Activated T-cell treated with anti-CD3 and anti-CD28 coated beads for 24 hours (primary cell): ENCODE data around the gene ELAVL3.
"Not testable (repeated sequence)": the region's sequence is repeated elsewhere in the genome, so short reads cannot be mapped to it uniquely, and the experiment has no call there.

Source experiments
- DNase-seq: peaks from one replicate; pipeline ENCODE4 v3.0.0-alpha.2; 2020; ENCODE audit warnings: low read depth

Gene ELAVL3

DNA sequence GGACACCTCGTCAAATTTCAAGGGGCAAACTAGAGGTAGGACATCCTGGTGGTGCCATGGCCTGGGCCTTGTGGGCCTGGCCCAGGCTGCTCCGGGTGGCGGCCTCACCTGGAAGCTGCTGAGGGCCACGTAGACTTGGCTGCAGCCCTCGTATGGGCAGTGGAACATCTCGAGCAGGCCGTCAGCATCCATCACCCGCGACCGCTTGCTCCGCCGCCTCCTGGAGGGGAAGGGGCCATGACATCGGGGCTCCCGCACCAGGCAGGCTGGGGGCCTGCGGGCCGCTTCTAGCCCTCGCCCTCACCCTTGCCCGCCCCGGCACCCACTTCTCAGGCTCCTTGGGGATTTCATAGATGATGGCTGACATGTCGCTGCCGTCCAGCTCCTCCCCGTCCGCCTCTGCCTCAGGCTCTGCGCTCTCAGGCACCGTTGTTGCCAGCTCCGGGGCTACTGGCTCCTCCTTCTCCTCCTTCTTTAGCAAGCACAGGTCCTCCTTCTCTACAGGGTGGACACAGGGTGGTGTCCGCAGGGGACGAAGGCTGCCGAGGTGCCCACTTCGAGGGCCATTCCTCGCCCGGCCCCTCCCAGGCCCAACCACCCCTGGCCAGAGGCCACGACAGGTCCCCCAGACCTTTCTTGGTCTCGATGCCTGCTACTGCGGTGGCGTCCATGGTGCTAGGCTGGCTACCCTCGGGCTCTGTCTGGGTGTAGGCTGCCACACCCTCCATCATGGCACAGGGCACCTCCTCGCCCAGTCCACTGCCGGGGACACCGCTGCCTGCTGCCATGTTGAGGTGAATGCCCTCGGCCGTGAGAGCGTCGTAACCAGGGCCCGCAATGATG, 6.0 kb upstream of the ELAVL3 start:
- DNase-seq: no peak

DNA sequence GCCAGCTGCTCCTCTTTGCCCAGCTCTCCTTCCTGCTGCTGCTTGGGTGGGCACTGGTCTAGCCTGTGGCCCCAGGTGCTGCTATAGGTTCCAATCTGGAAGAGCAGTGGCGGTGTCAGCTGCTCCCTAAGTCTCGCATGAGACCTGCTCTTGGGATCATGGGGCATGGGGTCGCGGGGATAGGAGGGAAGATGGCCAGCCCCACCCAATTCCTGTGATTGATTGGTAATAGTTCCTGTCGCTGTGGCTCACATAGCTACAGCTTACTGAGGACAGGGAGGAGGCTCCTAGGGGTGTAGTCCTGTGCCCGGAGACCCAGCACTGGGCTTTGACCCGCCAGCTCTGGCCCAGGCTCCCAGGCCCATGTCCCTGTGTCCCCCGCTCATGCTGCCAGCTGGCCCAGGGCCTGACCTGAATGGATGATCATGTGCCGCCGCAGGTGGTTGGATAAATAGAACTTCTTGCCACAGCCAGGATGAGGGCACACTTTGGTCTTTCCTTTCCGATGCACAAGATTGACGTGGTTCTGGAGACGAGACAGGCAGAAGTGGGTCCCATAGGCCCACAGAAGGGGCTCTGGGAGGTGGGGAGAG, 4.5 kb upstream of the ELAVL3 start:
- DNase-seq: no peak

- DNase-seq: no peak
Measured at GRCh38 chr19:11483366-11484111, 2.7 kb upstream of the ELAVL3 start.

DNA sequence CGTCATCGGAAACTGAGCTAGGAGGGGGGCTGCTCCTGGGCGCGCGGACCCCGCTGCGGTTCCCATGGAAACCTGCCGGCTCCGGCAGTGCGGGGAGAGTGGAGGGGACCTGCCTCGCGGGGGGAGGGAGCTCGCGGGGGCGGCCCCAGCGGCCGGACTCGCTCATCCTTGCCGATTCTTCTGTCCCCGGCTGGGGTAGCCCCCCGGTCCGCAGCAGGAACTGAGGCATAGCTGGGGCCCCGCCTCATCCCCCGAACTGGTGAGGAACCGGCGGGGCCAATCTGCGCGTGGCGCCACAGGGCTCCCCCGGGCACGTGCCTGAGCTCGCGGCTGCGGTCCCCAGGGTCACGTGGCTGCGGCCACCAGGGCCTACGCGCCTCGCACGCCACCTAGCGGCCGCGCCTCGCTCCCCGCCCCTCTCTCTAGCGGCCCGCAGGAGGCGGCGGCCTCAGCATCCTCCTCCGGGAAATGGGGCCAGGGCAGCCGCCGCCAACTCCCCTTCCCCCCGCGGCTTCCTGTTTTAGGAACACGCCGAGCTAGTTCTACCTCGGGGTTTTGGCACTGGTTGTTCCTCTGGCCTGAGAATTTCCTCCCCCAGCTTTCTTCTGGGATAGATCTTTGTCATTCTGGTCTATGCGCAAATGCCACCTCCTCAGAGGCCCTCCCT, 1.7 kb upstream of the ELAVL3 start:
- peak; percentile 83 for DNase-seq

- DNase-seq: peak; percentile 76
Measured at GRCh38 chr19:11481534-11482383, 913 bp upstream of the ELAVL3 start.

- no peak for DNase-seq
Measured at GRCh38 chr19:11479898-11480714, 740 bp downstream of the ELAVL3 start.

DNA sequence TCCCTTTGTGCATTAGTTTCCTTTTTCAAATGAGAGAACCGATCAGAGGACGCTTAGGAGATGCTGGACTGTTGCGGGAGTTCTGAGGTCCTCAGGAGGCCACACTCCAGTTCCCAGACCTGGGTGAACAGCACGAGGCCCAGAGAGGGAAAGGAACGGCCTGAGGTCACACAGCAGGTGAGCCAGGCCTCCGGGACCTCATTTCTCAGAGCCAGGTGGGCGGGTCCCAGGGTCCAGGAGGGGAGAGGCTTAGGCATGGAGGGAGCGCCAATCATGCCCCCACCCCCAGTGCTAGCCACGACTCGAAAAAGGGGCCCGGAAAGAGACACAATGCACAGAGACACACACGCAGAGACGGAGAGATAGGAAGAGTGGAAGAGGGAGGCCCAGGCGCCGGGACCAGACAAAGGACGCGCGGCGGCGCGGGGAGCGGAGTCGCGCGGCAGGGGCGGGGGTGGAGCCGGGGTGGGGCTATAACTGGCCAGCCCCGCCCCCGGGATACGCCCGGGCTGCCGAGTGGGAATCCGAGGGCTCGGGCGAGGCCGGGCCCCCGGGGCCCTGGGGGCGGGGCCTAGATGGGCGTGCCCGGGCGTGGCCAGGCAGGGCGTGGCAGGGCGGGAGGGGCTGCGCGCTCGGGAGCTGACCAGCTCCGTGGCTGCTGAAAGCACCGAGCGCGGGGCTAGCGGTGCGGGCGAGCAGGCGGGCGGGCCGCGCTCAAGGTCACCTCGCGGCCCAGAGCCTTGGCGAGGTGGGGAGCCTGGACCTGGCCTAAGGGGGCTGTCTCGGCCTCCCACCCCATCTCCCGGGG, 1.6 kb downstream of the ELAVL3 start:
- DNase-seq: no peak

GRCh38 chr19:11478167-11479089, 2.4 kb downstream of the ELAVL3 start:
- no peak for DNase-seq

DNA sequence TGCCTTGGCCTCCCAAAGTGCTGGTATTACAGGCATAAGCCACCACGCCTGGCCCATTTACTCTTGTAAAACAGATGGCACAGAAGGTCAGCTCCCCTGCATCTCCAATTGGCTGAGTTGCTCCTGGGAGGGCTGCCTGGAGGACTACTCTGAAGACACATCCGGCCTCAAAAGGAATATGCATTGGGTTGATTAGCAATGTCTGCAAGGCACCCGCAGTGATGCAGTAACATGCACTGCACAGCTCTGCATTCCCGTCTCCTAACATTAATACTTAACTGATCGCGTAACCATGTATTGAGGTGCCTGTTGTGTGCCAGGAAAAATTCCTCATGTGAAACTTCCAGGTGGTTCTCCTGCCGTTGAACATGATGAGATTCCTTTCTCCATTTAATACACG, 5.0 kb downstream of the ELAVL3 start:
- no peak for DNase-seq

GRCh38 chr19:11475343-11475742, 5.5 kb downstream of the ELAVL3 start:
- DNase-seq: not testable (repeated sequence)

- no peak for DNase-seq
Measured at GRCh38 chr19:11473725-11474124, 7.1 kb downstream of the ELAVL3 start.

GRCh38 chr19:11468266-11468845, 12.5 kb downstream of the ELAVL3 start:
- DNase-seq: not testable (repeated sequence)

DNA sequence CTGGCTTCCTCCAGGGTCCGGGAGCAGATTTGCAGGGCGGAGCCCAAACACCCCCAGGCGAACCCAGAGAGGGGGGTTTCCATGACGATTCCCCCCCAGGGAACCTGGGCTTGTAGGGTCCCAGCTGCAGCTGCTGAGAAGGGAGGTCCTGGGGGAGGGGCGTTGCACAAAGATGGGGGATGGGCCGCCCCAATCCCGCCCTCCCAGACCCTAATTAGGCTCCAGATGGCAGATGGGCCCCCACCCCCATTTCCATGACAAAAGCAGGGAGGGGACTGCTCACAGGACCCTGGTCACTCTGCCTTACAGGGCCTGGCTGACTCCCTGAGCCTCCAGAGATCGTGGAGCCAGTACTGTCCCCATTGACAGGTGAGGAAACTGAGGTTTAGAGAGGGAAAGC, 15.2 kb downstream of the ELAVL3 start:
- DNase-seq: no peak

- no peak for DNase-seq
Measured at GRCh38 chr19:11464333-11465265, 16.2 kb downstream of the ELAVL3 start.

DNA sequence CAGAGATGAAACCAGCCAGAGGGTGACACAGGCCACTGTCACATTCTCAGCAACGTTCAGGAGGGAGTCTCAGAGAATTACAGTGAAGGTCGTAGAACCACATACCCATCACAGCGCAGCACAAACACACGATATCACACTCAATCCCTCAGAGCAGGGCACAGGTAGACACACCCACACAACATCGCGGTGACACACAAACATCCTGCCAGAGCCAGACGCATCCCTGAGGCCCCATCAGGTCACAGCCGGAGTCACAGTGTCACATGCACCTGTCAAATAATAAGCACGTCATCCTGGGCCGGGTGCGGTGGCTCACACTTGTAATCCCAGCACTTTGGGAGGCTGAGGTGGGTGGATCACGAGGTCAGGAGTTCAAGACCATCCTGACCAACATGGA, 17.5 kb downstream of the ELAVL3 start:
- DNase-seq: no peak

DNA sequence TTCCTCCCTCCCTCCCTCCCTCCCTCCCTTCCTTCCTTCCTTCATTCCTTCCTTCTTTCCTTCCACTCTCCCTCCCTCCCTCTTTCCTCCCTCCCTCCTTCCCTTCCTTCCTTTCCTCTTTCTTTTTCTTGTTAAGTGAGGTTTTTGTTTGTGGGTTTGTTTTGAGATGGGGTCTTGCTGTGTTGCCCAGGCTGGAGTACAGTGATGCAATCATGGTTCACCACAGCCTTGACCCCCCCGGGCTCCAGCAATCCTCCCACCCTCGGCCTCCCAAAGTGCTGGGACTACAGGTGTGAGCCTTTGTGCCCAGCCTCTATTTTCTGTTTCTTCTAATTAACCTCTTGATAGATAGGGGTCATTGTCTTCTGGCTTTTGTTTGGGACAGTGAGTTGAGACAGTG, 19.4 kb downstream of the ELAVL3 start:
- DNase-seq: no peak

DNA sequence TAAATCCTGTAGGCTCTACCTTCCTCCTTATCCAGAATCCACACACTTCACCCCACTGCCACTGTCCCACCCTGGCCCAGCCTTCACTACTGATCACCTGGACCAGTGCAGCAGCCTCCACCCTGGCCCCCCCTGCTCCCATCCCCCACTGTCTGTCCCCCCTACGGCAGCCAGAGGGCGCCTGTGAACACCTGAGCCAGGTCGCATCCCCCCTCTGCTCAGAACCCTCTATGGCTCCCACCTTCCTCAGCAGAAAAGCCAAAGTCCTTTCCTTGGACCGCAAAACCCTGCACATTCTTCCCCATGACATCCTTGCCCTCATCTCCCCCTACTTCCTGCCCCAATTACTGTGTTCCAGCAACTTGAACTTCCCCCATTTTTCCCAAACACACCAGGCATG, 20.6 kb downstream of the ELAVL3 start:
- DNase-seq: no peak
